HG02938 (cell line): ENCODE data around the gene TRIM6.
"Not testable (repeated sequence)": the region's sequence is repeated elsewhere in the genome, so short reads cannot be mapped to it uniquely, and the experiment has no call there.

Experiments used
- ATAC-seq: cut with Tn5 transposase; IDR thresholded peaks from one replicate; pipeline ENCODE4 v1.9.1; 2021; ENCODE audit warnings: mild to moderate bottlenecking, moderate library complexity; ENCODE audit not compliant: unreplicated experiment

The TRIM6 gene, protein sequence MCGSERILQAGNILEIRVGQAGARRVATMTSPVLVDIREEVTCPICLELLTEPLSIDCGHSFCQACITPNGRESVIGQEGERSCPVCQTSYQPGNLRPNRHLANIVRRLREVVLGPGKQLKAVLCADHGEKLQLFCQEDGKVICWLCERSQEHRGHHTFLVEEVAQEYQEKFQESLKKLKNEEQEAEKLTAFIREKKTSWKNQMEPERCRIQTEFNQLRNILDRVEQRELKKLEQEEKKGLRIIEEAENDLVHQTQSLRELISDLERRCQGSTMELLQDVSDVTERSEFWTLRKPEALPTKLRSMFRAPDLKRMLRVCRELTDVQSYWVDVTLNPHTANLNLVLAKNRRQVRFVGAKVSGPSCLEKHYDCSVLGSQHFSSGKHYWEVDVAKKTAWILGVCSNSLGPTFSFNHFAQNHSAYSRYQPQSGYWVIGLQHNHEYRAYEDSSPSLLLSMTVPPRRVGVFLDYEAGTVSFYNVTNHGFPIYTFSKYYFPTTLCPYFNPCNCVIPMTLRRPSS

DNA sequence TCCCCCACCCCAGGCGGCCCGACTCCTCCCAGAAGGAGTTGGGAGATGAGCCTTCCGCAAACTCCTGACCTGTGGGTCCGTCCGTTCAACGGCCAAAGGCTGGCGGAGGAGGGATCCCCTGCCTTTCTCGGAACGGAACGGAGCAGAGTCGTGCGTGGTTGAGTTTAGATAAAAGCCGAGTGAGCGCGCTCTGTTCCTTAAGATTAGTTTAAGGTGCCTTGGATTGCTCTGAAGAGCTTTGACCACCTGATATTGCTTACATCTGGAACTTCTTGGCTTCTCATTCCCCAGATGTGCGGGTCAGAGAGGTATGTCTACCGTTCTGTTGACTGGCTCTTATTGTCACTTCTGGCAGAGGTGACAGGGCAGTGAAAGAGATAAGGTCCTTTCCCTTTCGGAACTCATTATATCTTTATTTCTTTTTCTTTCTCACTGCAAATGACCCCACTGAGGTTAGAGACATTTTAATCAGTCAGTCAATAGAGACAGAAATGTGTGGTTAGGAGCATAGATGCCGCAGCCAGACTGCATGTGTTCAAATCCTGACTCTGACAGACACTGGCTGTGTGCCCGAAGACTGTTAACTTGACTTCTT lies at the start of gene TRIM6:
Gene TRIM6, plus strand, starts transcription at position 31 of the 595 bp plus-strand sequence. Its CDS starts 261 bp downstream, at position 292.
- ATAC-seq = peak; percentile 49

DNA sequence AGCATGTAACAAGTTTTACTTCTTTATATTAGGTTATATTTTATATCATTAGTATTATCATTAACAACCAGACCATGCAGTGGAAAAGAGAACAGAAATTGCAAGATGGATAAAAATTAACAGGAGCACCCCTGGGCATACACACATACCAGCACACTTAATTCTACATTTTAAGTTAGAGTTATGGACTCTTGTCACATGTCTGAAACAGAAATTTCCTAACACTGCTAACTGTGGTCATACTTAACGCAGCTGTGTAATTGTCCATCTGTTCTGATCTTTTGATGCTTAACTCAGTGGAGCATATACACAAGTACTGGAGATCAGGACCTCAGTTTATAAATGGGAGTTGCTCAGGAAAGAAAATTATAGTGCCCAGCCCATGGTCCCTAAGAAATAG lies 48.5 kb upstream of the TRIM6 start:
- peak; percentile 61 for ATAC-seq

DNA sequence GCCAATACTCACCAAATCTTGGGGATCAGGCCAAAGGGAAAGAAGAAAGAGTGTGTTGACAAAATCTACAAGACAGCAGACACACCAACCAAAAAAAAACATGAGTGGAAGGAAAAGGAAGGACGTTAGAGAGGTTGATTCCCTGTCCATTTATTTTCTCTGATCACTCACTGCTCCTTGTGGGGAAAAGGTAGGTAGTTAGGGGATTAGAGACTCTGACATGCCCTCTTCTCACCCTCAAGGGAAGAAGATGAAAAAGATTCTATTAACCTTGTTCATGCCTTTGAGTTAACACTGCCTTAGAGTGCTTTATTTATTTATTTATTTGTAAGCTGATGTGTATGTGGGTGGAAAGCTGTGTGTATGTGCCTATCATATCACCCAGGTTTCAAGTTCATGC lies 48.0 kb upstream of the TRIM6 start, which contains the start of gene OR52H1:
Gene OR52H1, minus strand, starts transcription at position 101 of the 400 bp plus-strand sequence. CDS start 3,035 bp downstream, outside the sequence.
- ATAC-seq = no peak

DNA sequence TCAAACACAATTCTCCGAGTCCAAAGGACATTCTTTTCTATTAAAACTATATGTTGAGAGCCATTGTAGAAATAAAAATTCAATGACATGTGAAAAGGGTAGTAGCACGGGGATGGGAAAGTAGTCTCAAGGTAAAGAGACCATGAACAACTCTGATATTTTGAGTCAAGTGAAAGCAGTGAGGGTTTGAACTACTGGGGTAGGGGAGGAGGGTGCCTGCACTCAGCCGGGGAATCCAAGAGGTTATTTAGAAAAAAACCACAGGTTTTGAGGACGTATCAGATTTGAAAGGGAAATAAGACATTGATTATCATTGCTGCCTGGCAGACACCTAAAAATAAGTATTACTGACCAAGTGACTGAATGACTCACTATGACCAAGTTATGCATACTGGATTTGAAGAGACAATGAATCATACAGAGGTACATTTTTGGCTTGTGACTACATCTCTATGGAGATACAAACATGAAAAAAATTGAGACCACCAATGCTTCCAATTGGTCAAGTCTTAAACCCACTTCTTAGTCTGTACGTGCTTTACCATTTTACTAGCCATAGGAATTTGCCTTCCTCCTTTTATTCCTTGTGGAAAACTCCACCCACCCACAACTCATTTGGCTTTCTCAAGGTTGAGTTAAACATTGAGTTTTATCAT lies 45.9 kb upstream of the TRIM6 start:
- peak; percentile 82 for ATAC-seq

DNA sequence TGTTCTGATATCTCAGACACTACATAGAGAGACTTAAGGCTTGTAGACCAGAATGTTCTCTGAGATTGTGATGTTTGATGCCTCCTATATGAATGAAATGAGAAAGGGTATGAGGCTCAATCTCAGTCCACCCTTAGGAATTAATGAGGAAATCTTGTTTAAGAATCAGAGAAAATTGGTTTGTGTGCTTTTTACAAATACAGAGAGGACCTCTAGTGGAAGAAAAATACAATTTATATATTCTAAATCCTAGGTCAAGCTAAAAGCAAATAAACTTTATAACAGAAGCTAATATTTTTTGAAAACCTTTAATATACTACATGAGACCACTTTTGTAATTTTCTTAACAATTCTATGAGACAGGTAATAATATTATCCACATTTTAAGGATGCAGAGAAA lies 43.1 kb upstream of the TRIM6 start:
- ATAC-seq = no peak

DNA sequence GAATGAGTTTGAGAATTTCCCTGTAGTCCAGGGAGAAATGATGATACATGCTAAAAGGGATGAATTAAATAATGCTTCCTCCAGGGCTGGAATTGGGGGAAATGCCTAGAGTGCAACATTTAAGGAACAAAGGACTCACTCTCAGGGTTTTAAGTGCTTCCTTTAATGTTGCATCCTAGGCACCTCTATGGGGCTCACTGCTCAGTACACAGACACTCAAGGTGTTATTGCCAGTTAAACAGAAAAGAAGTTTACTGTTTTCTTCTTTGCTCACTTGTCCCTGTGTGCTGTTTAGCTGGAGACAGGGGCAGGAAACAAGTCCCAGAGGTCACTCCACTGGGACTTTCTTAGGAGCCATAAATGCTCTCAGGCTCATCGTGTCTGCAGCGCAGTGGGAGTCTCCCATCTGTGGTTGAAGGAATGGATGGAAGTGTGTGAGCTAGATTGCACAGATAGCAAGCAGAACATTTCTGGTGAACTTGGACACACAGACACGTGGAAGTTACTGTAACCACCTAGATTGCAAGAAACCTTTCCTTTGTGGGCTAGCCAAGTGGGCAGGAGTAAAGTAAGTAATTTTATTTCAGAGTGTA lies 39.7 kb upstream of the TRIM6 start:
- ATAC-seq = no peak

DNA sequence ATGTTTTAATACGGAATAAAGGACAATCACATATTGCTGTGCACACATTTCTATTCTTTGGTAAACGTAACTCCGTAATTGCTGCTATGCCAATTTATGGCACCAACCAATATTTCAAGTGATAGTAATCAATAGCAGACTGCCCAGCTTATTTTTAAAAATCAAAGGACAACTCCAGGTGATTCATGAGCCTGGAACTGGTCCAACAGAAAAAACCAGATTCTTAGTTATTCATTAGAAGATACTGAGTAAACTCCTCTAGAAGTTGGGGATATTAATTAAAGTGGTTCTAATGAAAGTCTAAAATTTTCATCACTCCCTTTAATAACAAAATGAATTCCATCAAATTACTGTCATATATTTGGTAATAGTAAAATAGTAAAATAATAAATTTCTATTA lies 38.7 kb upstream of the TRIM6 start:
- ATAC-seq = no peak

DNA sequence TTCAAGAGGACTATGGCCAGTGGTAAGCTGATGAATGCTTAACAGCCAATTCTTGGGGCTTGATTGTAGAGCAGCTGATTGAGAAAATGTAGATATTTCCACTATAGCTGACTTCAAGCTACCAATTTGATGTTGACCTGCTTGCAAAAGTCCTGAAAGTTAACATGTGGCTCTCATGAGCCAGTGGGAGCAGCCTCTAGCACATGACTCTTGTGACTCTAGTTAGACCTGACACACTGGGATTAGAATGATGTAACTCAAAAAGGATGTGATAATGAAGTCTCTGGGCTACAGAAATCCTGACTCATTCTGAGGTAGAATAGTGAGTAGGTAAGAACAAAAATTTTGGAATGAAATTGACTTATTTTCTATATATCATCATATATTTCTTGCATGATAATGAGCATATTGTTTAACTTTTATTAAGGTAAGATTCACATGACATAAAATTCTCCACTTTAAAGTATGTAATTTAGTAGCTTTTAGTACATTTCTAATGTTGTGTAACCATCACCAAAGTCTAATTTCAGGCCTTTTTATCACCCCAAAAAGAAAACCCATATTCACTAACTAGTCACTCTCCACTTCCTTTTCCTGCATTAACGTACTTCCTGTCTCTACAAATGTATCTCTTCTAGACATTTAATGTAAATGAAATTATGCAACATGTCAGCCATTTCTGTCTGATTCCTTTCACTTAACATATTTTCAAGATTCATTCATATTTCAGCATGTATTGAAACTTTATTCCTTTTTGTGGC lies 32.0 kb upstream of the TRIM6 start:
- no peak for ATAC-seq

DNA sequence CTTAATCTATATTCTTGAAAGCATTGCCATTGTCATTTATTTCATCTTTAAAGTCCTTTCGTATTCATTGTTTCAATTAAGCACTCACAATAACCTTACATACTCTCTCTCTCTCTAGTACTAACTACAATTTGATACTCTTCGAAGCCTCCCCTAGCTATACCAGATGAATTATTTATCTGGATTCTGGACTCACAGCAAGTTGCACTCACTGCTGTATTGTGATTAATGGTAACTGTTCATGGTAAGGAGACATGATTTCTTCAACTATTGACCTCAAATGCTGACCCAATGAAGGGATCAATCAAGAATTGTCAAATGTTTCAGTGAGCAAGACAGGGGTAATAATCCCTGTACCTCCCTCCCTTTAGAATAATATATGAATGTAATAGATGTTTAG lies 21.8 kb upstream of the TRIM6 start:
- no peak for ATAC-seq

DNA sequence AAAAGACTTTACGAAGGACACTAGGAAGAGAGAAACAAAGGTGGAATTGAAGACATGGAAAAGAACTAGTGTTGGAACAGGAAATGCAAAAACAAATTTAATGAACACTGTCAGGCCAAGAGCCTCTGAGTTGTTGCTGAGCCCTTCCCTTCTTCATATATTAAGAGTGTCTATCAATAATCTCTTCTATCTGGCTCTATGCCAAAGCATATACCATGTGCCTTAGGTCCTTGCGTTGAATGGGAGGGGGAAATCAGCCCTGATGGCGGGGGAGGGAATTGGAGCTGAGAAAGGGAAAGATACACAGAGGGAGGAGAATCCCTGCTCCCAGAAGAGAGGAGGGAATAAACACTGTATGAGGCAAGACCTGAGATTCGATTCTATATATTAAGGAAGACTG lies 21.3 kb upstream of the TRIM6 start:
- ATAC-seq = no peak

DNA sequence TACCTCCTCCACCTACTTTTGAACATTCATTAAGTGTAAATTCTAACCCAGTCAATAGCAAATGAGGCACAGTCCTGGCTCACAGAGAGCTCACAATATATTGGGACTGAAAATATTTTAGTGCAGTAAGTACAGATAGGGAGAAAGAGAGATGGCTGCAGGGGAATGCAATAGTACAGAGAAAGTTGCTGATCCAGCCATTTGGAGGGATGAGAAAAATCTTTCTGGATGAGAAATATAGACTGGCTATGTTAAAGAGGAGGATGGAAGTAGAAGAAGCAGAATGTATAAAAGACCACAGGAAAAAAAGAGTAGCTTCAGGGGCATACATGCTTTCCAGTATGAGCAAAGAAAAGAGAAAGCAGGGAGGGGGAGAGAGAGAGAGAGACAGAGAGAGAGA lies 19.3 kb upstream of the TRIM6 start:
- no peak for ATAC-seq

DNA sequence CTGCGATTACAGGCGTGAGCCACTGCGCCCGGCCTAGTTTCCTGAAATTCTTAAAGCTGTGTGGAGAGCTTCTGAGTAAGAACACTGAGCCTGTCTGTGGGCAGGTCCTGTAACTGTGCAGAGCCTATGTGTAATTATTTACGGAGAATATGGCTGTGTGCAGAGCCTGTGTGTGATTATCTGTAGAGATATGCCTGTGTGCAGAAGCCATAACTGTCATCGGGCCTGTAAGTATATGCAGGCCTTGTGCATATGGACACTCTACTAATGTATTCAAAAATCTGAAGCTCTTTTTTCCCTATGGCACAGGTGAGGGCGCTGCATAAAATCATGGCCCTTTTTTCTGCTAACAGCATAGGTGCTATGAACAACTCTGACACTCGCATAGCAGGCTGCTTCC lies 15.9 kb upstream of the TRIM6 start, which contains the start of gene OR52B6:
Gene OR52B6, plus strand, starts transcription at position 301 of the 400 bp plus-strand sequence. Its CDS starts 0 bp downstream, at position 301.
- no peak for ATAC-seq

DNA sequence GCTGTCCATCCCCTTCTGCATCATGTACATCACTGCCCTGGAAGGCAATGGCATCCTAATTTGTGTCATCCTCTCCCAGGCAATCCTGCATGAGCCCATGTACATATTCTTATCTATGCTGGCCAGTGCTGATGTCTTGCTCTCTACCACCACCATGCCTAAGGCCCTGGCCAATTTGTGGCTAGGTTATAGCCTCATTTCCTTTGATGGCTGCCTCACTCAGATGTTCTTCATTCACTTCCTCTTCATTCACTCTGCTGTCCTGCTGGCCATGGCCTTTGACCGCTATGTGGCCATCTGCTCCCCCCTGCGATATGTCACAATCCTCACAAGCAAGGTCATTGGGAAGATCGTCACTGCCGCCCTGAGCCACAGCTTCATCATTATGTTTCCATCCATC lies 15.4 kb upstream of the TRIM6 start:
- no peak for ATAC-seq

DNA sequence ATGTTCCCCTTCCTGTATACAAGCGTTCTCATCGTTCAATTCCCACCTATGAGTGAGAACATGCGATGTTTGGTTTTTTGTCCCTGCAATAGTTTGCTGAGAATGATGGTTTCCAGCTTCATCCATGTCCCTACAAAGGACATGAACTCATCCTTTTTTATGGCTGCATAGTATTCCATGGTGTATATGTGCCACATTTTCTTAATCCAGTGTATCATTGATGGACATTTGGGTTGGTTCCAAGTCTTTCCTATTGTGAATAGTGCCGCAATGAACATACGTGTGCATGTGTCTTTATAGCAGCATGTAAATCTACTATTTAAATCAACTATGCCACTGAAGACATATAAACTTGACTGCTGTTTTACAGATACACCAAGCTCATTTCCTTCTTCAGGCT lies 12.0 kb upstream of the TRIM6 start:
- ATAC-seq = not testable (repeated sequence)

DNA sequence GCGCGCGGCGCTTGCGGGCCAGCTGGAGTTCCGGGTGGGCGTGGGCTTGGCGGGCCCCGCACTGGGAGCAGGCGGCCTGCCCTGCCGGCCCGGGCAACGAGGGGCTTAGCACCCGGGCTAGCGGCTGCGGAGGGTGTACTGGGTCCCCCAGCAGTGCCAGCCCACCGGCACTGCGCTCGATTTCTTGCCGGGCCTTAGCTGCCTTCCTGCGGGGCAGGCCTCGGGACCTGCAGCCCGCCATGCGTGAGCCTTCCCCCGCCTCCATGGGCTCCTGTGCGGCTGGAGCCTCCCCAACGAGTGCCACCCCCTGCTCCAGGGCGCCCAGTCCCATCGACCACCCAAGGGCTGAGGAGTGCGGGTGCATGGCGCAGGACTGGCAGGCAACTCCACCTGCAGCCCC lies 6.5 kb upstream of the TRIM6 start:
- ATAC-seq = not testable (repeated sequence)

DNA sequence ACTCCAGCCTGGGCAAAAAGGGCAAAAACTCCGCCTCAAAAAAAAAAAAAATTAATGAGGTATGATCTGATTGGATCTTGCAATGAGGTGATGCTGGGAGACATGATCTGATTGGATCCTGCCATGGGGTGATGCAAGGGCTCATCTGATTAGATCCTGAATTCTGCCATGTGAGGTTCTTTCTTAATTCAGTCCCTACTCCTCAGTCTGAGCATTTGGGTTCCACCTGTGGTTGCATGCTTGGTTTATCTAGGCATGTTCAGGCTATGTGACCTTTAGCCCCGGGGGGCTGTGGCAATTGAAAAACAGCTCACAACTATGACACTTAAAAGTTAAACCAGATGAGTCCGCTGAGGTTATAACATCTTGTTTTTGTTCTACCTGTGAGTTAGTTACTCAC lies 4.8 kb upstream of the TRIM6 start:
- ATAC-seq = no peak

DNA sequence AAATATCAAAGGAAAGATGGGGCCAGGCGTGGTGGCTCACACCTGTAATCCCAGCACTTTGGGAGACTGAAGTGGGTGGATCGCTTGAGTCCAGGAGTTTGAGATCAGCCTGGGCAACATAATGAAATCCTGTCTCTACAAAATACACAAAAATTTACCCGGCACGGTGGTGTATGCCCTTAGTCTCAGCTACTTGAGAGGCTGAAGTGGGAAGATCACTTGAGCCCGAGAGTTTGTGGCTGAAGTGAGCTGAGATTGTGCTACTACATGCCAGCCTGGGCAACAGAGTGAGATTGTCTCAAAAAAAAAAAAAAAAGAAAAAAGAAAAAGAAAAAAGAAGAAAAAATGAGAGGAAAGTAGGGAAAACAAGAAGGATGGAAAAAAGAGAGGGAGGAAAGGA lies 3.8 kb upstream of the TRIM6 start:
- no peak for ATAC-seq

DNA sequence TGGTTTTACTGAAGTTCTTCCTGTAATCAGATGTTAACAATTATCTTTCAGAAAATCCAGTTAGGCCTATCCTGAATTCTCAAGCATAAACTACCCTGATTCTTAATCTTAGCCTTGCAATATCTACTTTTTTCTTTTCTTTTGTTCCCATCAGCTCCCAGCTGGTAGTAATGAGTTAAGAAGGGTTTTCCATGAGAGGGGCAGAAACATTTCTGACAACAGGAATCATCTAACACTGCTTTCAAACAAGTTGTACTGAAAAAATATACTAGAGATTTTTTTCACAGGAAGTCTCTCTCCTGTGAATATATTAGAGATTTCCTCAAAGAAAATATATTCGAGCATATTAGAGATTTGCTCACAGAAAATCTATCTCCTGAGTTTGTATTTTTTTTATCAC lies 3.3 kb upstream of the TRIM6 start:
- ATAC-seq = no peak

DNA sequence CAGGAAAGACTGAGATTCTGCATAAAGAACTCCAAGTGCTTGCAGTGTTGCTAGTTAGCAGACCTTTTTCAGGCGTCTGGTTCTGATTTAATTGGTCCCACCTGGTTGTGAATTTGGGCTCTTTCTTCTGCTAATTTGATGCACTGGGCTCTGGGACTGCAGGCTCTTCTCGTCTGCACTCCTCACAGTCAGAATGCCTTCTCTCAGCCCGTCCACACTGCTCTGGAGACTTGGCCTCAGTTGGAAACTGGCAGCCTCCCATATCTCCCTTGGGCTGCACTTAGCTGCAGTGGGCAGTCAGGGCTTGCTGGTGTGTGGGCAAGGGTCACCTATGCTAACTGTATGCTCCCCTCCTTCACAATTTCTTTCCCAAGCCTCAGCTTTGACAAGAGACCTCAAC lies 1.5 kb downstream of the TRIM6 start:
- ATAC-seq = no peak

DNA sequence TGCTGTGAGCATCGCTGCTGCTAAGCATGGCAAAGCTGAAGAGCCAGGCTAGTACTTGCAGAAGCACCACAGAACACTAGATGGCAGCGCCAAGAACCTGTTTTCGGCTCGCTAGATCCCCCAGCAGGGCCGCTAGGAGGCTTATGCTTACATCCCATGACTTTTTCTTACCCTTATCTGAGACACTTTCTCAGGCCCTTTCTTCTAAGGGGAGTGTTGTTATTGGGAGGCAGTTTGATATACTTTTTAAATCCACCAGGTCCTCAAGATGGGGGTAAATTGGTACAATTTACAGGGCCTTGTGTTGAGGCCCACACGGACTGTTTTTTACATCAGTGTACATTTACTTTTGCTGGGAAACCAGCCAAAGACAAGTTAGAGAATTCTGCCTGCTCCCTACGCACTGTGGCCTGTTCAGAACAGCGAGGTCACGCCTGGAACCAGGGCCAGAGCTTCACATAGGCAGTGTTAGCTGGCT lies 4.0 kb downstream of the TRIM6 start:
- ATAC-seq = peak; percentile 90
